KMS-11 (cell line): ENCODE measurements around the gene NPM1.
"Not testable (repeated sequence)": the region's sequence is repeated elsewhere in the genome, so short reads cannot be mapped to it uniquely, and the experiment has no call there.

Source experiments
- H2AFZ ChIP-seq: fragments of 200-600 bp; sonication (generic); 2 replicates; pipeline ENCODE4 v1.6.1; 2016; ENCODE audit warnings: antibody characterized with exemption, mixed run types, low read depth
- H3K27ac ChIP-seq: fragments of 200-600 bp; sonication (generic); 2 replicates; pipeline ENCODE4 v1.6.1; 2016; ENCODE audit warnings: mild to moderate bottlenecking, mixed run types
- H3K27me3 ChIP-seq: fragments of 200-600 bp; sonication (generic); 2 replicates; pipeline ENCODE4 v1.6.1; 2017; ENCODE audit warnings: mild to moderate bottlenecking, low read depth, mixed run types, moderate library complexity; ENCODE audit not compliant: insufficient read depth
- H3K36me3 ChIP-seq: fragments of 200-600 bp; sonication (generic); 2 replicates; pipeline ENCODE4 v1.6.1; 2017; ENCODE audit warnings: mild to moderate bottlenecking, mixed run types; ENCODE audit not compliant: insufficient read depth
- H3K4me1 ChIP-seq: fragments of 200-600 bp; sonication (generic); 2 replicates; pipeline ENCODE4 v1.6.1; 2016; ENCODE audit warnings: mild to moderate bottlenecking, low read depth, mixed run types; ENCODE audit not compliant: poor library complexity, severe bottlenecking
- H3K4me2 ChIP-seq: fragments of 200-600 bp; sonication (generic); 2 replicates; pipeline ENCODE4 v1.7.0; 2016; ENCODE audit warnings: mild to moderate bottlenecking, mixed run types
- H3K4me3 ChIP-seq: fragments of 200-600 bp; sonication (generic); IDR thresholded peaks from 2 replicates; pipeline ENCODE4 v1.6.1; 2017; ENCODE audit warnings: low read depth, low read length, mixed read lengths; ENCODE audit not compliant: insufficient read depth
- H3K79me2 ChIP-seq: fragments of 200-600 bp; sonication (generic); 2 replicates; pipeline ENCODE4 v1.6.1; 2016; ENCODE audit warnings: low read depth, mixed run types; ENCODE audit not compliant: insufficient read depth
- H3K9ac ChIP-seq: fragments of 200-600 bp; sonication (generic); 2 replicates; pipeline ENCODE4 v1.6.1; 2016; ENCODE audit warnings: mild to moderate bottlenecking, mixed run types
- H4K20me1 ChIP-seq: fragments of 200-600 bp; sonication (generic); 2 replicates; pipeline ENCODE4 v1.6.1; 2016; ENCODE audit warnings: mild to moderate bottlenecking, mixed run types; ENCODE audit not compliant: insufficient read depth
- TF ChIP-seq, protein P1 (sequence below): fragments of 200-600 bp; sonication (generic); conservative IDR thresholded peaks from 2 replicates; pipeline ENCODE4 v1.6.1; 2017; ENCODE audit warnings: low read depth, mild to moderate bottlenecking, antibody characterized with exemption, low read length, moderate library complexity, mixed read lengths

NPM1 gene

GRCh38 chr5:171369056-171369455 is 18.6 kb upstream of the NPM1 start:
- Histone ChIP-seq H4K20me1 (no peaks in the 10 kb centered on the region), H3K4me2 (no peak overlapping the region), H3K27me3 (no peaks in the 10 kb centered on the region), H3K36me3 (no peaks in the 10 kb centered on the region), H3K4me3 (no peak overlapping the region), H3K79me2 (no peaks in the 10 kb centered on the region), H3K27ac (no peak overlapping the region), H3K9ac (no peak overlapping the region), H3K4me1 (peaks cover 22% of the 10 kb centered on the region), H2AFZ (no peak overlapping the region)
- TF ChIP-seq, protein P1, sequence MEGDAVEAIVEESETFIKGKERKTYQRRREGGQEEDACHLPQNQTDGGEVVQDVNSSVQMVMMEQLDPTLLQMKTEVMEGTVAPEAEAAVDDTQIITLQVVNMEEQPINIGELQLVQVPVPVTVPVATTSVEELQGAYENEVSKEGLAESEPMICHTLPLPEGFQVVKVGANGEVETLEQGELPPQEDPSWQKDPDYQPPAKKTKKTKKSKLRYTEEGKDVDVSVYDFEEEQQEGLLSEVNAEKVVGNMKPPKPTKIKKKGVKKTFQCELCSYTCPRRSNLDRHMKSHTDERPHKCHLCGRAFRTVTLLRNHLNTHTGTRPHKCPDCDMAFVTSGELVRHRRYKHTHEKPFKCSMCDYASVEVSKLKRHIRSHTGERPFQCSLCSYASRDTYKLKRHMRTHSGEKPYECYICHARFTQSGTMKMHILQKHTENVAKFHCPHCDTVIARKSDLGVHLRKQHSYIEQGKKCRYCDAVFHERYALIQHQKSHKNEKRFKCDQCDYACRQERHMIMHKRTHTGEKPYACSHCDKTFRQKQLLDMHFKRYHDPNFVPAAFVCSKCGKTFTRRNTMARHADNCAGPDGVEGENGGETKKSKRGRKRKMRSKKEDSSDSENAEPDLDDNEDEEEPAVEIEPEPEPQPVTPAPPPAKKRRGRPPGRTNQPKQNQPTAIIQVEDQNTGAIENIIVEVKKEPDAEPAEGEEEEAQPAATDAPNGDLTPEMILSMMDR = no peak

- no peaks in the 10 kb centered on the region for H3K79me2 ChIP-seq
- no peaks in the 10 kb centered on the region for H4K20me1 ChIP-seq
- peaks cover 22% of the 10 kb centered on the region for H3K4me1 ChIP-seq
- H3K27ac ChIP-seq = no peak overlapping the region
- no peak overlapping the region for H3K4me2 ChIP-seq
- H3K27me3 ChIP-seq = no peaks in the 10 kb centered on the region
- no peak overlapping the region for H2AFZ ChIP-seq
- H3K4me3 ChIP-seq = no peak overlapping the region
- no peaks in the 10 kb centered on the region for H3K36me3 ChIP-seq
- H3K9ac ChIP-seq = no peak overlapping the region
- TF ChIP-seq, protein P1 = no peak
These were observed 17.8 kb upstream of the NPM1 start for GRCh38 chr5:171369898-171370297.

DNA sequence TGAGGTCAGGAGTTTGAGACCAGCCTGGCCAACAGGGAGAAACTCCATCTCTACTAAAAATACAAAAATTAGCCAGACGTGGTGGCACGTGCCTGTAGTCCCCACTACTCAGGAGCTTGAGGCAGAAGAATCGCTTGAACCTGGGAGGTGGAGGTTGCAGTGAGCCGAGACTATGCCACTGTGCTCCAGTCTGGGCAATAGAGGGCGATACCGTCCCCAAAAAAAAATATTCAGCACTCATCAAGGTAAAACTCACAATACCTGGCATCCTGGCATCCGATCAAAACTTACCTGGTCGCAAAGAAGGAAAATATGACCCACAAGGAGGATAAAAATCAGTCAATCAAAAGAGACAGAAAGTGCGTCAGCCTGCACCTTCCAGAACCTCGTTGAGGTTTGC is 16.8 kb upstream of the NPM1 start:
- not testable (repeated sequence) for H3K79me2 ChIP-seq, H3K27me3 ChIP-seq, H3K4me3 ChIP-seq, H3K4me2 ChIP-seq, H3K36me3 ChIP-seq, H3K27ac ChIP-seq, H4K20me1 ChIP-seq, H3K9ac ChIP-seq, H2AFZ ChIP-seq
- H3K4me1 ChIP-seq = peaks cover 22% of the 10 kb centered on the region

GRCh38 chr5:171371326-171371725 is 16.3 kb upstream of the NPM1 start:
- no peaks in the 10 kb centered on the region for H3K36me3 ChIP-seq
- H3K9ac ChIP-seq = no peak overlapping the region
- H3K27ac ChIP-seq = no peak overlapping the region
- no peaks in the 10 kb centered on the region for H4K20me1 ChIP-seq
- TF ChIP-seq, protein P1 = no peak
- H3K27me3 ChIP-seq = no peaks in the 10 kb centered on the region
- no peaks in the 10 kb centered on the region for H3K79me2 ChIP-seq
- H3K4me1 ChIP-seq = peaks cover 22% of the 10 kb centered on the region
- H3K4me2 ChIP-seq = no peak overlapping the region
- no peak overlapping the region for H2AFZ ChIP-seq
- H3K4me3 ChIP-seq = no peak overlapping the region

GRCh38 chr5:171379961-171380360 is 7.7 kb upstream of the NPM1 start:
- Histone ChIP-seq H3K27ac (no peak overlapping the region), H3K36me3 (no peaks in the 10 kb centered on the region), H3K4me1 (no peaks in the 10 kb centered on the region), H3K4me3 (no peak overlapping the region), H4K20me1 (no peaks in the 10 kb centered on the region), H3K9ac (no peak overlapping the region), H3K27me3 (no peaks in the 10 kb centered on the region), H2AFZ (no peak overlapping the region), H3K79me2 (no peaks in the 10 kb centered on the region), H3K4me2 (no peak overlapping the region)
- TF ChIP-seq, protein P1 = no peak

GRCh38 chr5:171384416-171384815 is 3.2 kb upstream of the NPM1 start:
- H2AFZ ChIP-seq, H3K9ac ChIP-seq, H3K27ac ChIP-seq, H3K4me3 ChIP-seq, H3K36me3 ChIP-seq, H4K20me1 ChIP-seq, H3K27me3 ChIP-seq, H3K4me1 ChIP-seq, H3K4me2 ChIP-seq: not testable (repeated sequence)
- peaks cover 18% of the 10 kb centered on the region for H3K79me2 ChIP-seq

DNA sequence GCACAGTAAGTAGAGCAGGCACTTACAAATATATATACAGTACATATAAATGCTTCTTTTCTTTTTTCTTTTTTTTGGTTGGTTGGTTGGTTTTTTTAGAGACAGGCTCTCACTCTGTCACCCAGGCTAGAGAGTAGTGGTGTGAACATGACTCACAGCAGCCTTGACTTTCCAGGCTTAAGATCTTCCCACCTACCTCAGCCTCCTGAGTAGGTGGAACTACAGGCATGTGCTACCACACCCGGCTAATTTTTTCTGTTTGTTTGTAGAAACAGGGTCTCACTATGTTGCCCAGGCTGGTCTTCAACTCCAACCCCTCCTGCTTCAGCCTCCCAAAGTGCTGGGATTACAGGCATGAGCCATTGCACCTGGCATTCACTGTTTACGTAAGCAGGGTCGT is 2.6 kb upstream of the NPM1 start:
- H2AFZ ChIP-seq, H3K36me3 ChIP-seq, H3K4me2 ChIP-seq, H3K4me3 ChIP-seq, H3K27ac ChIP-seq, H3K27me3 ChIP-seq, H3K4me1 ChIP-seq, H3K9ac ChIP-seq: not testable (repeated sequence)
- H4K20me1 ChIP-seq = peaks cover 15% of the 10 kb centered on the region
- H3K79me2 ChIP-seq = peaks cover 23% of the 10 kb centered on the region
